Endothelial cell of umbilical vein (primary cell): Measurements from ENCODE around the gene CEP70. TPM values are rescaled to one million over a fixed set of nuclear protein-coding genes. Genes with fewer than 3 reads are reported as not detected.

Experiments used
- BruUV-seq: library from RNA; stranded (reverse); fragments of 400-500 nt; replicated peaks from 2 replicates; lab custom pipeline; 2021; lab: Mats Ljungman, UMichigan
- CTCF ChIA-PET: fragments of 300-600, 350-600 bp; sonication (Branson Sonifier 250); formaldehyde crosslinking; loops from one replicate; lab custom pipeline; 2021; ENCODE audit warnings: antibody characterized with exemption, inconsistent platforms; lab: Charles Lee
- POLR2A ChIA-PET: fragments of 300-600, 350-600 bp; sonication (Branson Sonifier 250); formaldehyde crosslinking; loops from one replicate; lab custom pipeline; 2021; ENCODE audit warnings: antibody characterized with exemption, inconsistent platforms; lab: Charles Lee
- DNase-seq: peaks from one replicate; pipeline ENCODE4 v3.0.0-alpha.2; 2011; ENCODE audit warnings: low read depth, low spot score
- FAIRE-seq: peaks from 2 replicates; lab custom pipeline; 2011; peaks lifted over from hg19 to GRCh38; lab: Jason Lieb, UNC
- H2AFZ ChIP-seq: 2 replicates; pipeline ENCODE4 v1.6.0; 2012; ENCODE audit warnings: low read depth, low read length, control low read depth, inconsistent platforms
- H3K27ac ChIP-seq: 2 replicates; pipeline ENCODE4 v1.5.1; 2011; ENCODE audit warnings: low read depth, mild to moderate bottlenecking, control low read depth, low read length, moderate library complexity; ENCODE audit not compliant: insufficient read depth
- H3K27me3 ChIP-seq, 2 experiments: 2 replicates each; pipeline versions ENCODE4 v1.6.0 to v1.6.1; 2011; ENCODE audit warnings: low read length in 2 of 2, mixed read lengths in 1 of 2; ENCODE audit not compliant: control insufficient read depth in 2 of 2, insufficient read depth in 2 of 2
- H3K36me3 ChIP-seq, 2 experiments: 2 replicates in 1 of 2; 3 replicates in 1 of 2; pipeline ENCODE4 v1.5.1; 2011; ENCODE audit warnings: low read length in 2 of 2, mild to moderate bottlenecking in 1 of 2, moderate library complexity in 1 of 2; ENCODE audit not compliant: control insufficient read depth in 2 of 2, insufficient read depth in 2 of 2; ENCODE audit errors: extremely low read depth in 1 of 2
- H3K4me1 ChIP-seq: 3 replicates; pipeline ENCODE4 v1.5.1; 2011; ENCODE audit warnings: mild to moderate bottlenecking, low read length; ENCODE audit not compliant: control insufficient read depth, insufficient read depth; ENCODE audit errors: extremely low read depth
- H3K4me2 ChIP-seq: 2 replicates; pipeline ENCODE4 v1.6.1; 2011; ENCODE audit warnings: low read length, control low read depth, mixed read lengths; ENCODE audit not compliant: insufficient read depth
- H3K4me3 ChIP-seq, 3 experiments: fragments of 200-600 bp in 1 of 3; sonication (generic), shearing (Covaris generic) in 1 of 3; replicated peaks in 1 of 3; 2 replicates each; pipeline ENCODE4 v1.5.1; 2011 to 2016; ENCODE audit warnings: control low read depth in 3 of 3, low read length in 3 of 3, mild to moderate bottlenecking in 2 of 3, inconsistent platforms in 1 of 3, low read depth in 1 of 3, moderate library complexity in 1 of 3; ENCODE audit not compliant: insufficient read depth in 1 of 3
- H3K79me2 ChIP-seq: 2 replicates; pipeline ENCODE4 v1.6.0; 2012; ENCODE audit warnings: low read length, inconsistent platforms; ENCODE audit not compliant: control insufficient read depth, insufficient read depth
- H3K9ac ChIP-seq: replicated peaks from 2 replicates; pipeline ENCODE3; 2011; ENCODE audit warnings: low read length, control low read depth; ENCODE audit not compliant: insufficient read depth; ENCODE audit errors: extremely low read depth
- H3K9me1 ChIP-seq: replicated peaks from 3 replicates; pipeline ENCODE4 v1.6.0; 2011; ENCODE audit warnings: mild to moderate bottlenecking, low read length; ENCODE audit not compliant: control insufficient read depth, insufficient read depth; ENCODE audit errors: extremely low read depth
- H3K9me3 ChIP-seq: replicated peaks from 2 replicates; pipeline ENCODE4 v1.5.1; 2012; ENCODE audit warnings: low read length, inconsistent platforms; ENCODE audit not compliant: control insufficient read depth, insufficient read depth
- H4K20me1 ChIP-seq: replicated peaks from 2 replicates; pipeline ENCODE3; 2011; ENCODE audit warnings: mild to moderate bottlenecking, low read length; ENCODE audit not compliant: control insufficient read depth, insufficient read depth; ENCODE audit errors: extremely low read depth
- EZH2 ChIP-seq: IDR thresholded peaks from 2 replicates; pipeline ENCODE4 v1.6.1; 2012; ENCODE audit warnings: borderline replicate concordance, low read depth, mild to moderate bottlenecking, moderate library complexity, low read length, inconsistent platforms; ENCODE audit not compliant: severe bottlenecking
- FOS ChIP-seq: IDR thresholded peaks from 2 replicates; pipeline ENCODE4 v1.6.1; 2011; ENCODE audit warnings: mild to moderate bottlenecking, low read length, moderate library complexity, borderline replicate concordance; ENCODE audit not compliant: insufficient read depth
- GATA2 ChIP-seq: IDR thresholded peaks from 2 replicates; pipeline ENCODE4 v1.7.0; 2011; ENCODE audit warnings: low read depth, mild to moderate bottlenecking, moderate library complexity, mixed read lengths, low read length; ENCODE audit not compliant: insufficient read length, insufficient read depth
- JUN ChIP-seq: IDR thresholded peaks from 2 replicates; pipeline ENCODE4 v1.6.1; 2011; ENCODE audit warnings: borderline replicate concordance, low read depth; ENCODE audit not compliant: insufficient read length, insufficient read depth
- MYC ChIP-seq: IDR thresholded peaks from one replicate; pipeline ENCODE4 v1.6.1; 2011; ENCODE audit warnings: mild to moderate bottlenecking, low read depth, low read length
- POLR2A ChIP-seq: IDR thresholded peaks from 2 replicates; pipeline ENCODE4 v1.6.1; 2012; ENCODE audit warnings: low read depth, mild to moderate bottlenecking, control low read depth, low read length
- POLR2AphosphoS5 ChIP-seq: IDR thresholded peaks from 2 replicates; pipeline ENCODE4 v1.6.1; 2012; ENCODE audit warnings: low read depth, mild to moderate bottlenecking, control low read depth, low read length, moderate library complexity; ENCODE audit not compliant: insufficient read depth
- dilution Hi-C: fragments of 300-500 bp; cut with MboI; formaldehyde crosslinking; loops from one replicate; pipeline ENCODE4 v1.15.0; 2019; ENCODE audit warnings: low sequenced_read_pairs; ENCODE audit not compliant: extremely low pct_ligation_motif_present
- intact Hi-C: fragments of 100-400 bp; cut with micrococcal nuclease; formaldehyde crosslinking; loops from one replicate; pipeline ENCODE4 v1.10.0; 2022
- polyA plus RNA-seq, 4 experiments: library from polyadenylated mRNA; depleted of rRNA in 3 of 4; stranded (reverse) in 3 of 4; unstranded in 1 of 4; fragments of >200 nt; gene quantifications; 2 replicates each; pipeline versions ENCODE4 v1.2.1 to v1.2.3, GENCODE V29; 2011 to 2012; ENCODE audit warnings: missing spikeins in 1 of 4
- total RNA-seq: library from RNA; stranded (reverse); gene quantifications from 2 replicates; pipeline ENCODE4 v1.2.3, GENCODE V29; 2021
- TF ChIP-seq, protein P1 (sequence below): IDR thresholded peaks from 2 replicates; pipeline ENCODE4 v1.6.1; 2011; ENCODE audit not compliant: insufficient read depth, insufficient read length
- TF ChIP-seq, protein P2 (sequence below), 2 donors: IDR thresholded peaks; 1 replicate in 1 of 2; 2 replicates in 1 of 2; pipeline ENCODE4 v1.5.1; 2011; ENCODE audit warnings: low read length in 2 of 2, mild to moderate bottlenecking in 2 of 2, moderate library complexity in 2 of 2, control low read depth in 1 of 2, inconsistent platforms in 1 of 2, low read depth in 1 of 2; ENCODE audit not compliant: insufficient read depth in 1 of 2; ENCODE audit errors: extremely low read depth in 1 of 2

CEP70 gene
- total and polyA plus RNA-seq, 2 donors (not counting 3 experiments of a cell fraction or from before 2014, with no cell fraction given) = 2.1 to 16.9 TPM

DNA sequence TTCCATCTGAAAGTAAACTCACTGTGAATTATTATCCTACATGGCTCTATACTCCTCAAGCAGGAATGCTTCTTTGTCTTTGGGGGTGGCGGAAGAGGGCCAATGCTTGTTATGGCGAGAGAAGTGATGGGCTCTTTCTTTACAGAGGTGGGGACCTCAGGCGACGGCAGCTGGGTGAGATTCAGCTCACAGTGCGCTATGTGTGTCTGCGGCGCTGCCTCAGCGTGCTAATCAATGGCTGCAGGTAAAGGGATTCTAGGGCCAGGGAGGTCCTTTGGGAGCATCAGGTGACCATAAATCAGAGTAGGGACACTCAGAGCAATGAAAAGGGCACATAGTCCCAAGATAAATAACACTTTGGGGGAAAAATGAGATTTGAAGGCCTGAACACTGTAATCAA lies 120.7 kb downstream of the CEP70 start:
- TF ChIP-seq, protein P1, sequence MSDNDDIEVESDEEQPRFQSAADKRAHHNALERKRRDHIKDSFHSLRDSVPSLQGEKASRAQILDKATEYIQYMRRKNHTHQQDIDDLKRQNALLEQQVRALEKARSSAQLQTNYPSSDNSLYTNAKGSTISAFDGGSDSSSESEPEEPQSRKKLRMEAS = no peak
- no peak for TF ChIP-seq JUN
- TF ChIP-seq GATA2 = no peak
- no peak for TF ChIP-seq FOS
- TF ChIP-seq EZH2 = no peak
- no peak for TF ChIP-seq MYC
- TF ChIP-seq POLR2AphosphoS5 = no peak
- TF ChIP-seq, protein P2, sequence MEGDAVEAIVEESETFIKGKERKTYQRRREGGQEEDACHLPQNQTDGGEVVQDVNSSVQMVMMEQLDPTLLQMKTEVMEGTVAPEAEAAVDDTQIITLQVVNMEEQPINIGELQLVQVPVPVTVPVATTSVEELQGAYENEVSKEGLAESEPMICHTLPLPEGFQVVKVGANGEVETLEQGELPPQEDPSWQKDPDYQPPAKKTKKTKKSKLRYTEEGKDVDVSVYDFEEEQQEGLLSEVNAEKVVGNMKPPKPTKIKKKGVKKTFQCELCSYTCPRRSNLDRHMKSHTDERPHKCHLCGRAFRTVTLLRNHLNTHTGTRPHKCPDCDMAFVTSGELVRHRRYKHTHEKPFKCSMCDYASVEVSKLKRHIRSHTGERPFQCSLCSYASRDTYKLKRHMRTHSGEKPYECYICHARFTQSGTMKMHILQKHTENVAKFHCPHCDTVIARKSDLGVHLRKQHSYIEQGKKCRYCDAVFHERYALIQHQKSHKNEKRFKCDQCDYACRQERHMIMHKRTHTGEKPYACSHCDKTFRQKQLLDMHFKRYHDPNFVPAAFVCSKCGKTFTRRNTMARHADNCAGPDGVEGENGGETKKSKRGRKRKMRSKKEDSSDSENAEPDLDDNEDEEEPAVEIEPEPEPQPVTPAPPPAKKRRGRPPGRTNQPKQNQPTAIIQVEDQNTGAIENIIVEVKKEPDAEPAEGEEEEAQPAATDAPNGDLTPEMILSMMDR (IDR thresholded peaks at IDR 0.05; ENCODE audit: extremely low read depth in 1 of 2, insufficient read depth in 1 of 2, low read depth in 1 of 2, low read length in 2 of 2) = no peak
- no peak for TF ChIP-seq POLR2A
- no peak for FAIRE-seq
- H3K4me2 ChIP-seq = no peak overlapping the region
- no peaks in the 10 kb centered on the region for H3K9me3 ChIP-seq
- no peaks in the 10 kb centered on the region for H3K9me1 ChIP-seq
- no peak overlapping the region for H2AFZ ChIP-seq
- H3K79me2 ChIP-seq = no peaks in the 10 kb centered on the region
- no TSS peak for BruUV-seq
- no peak overlapping the region for H3K9ac ChIP-seq
- intact Hi-C loops (no loop called here), dilution Hi-C loops (no loop called here)
- ChIA-PET POLR2A (no interaction called here), CTCF (no interaction called here)
- H3K27me3 ChIP-seq = no peaks in the 10 kb centered on the region
- H3K4me3 ChIP-seq = no peak overlapping the region
- H3K4me1 ChIP-seq = peaks cover 6% of the 10 kb centered on the region
- H3K36me3 ChIP-seq = no peaks in the 10 kb centered on the region
- no peak for DNase-seq
- no peak overlapping the region for H3K27ac ChIP-seq
- peaks cover 2% of the 10 kb centered on the region for H4K20me1 ChIP-seq
